Femur (tissue), 1 donor: ENCODE results near the gene ADAMTS15.

Source experiments
- DNase-seq: peaks from one replicate; pipeline ENCODE4 v3.0.0-alpha.2; 2017

The ADAMTS15 gene

GRCh38 chr11:130418210-130418609 is 30.2 kb upstream of the ADAMTS15 start:
- no peak for DNase-seq

GRCh38 chr11:130418756-130419155 is 29.7 kb upstream of the ADAMTS15 start:
- DNase-seq, result no peak

- DNase-seq, result no peak
Observed at GRCh38 chr11:130420478-130421198, 27.8 kb upstream of the ADAMTS15 start.

GRCh38 chr11:130421199-130421585 is 27.3 kb upstream of the ADAMTS15 start:
- no peak for DNase-seq

GRCh38 chr11:130421697-130422096 is 26.7 kb upstream of the ADAMTS15 start:
- DNase-seq, result no peak

- no peak for DNase-seq
Observed at GRCh38 chr11:130422251-130422995, 26.0 kb upstream of the ADAMTS15 start.

- DNase-seq, result no peak
Observed at GRCh38 chr11:130423541-130424142, 24.8 kb upstream of the ADAMTS15 start.

- DNase-seq, result no peak
Observed at GRCh38 chr11:130424613-130425140, 23.8 kb upstream of the ADAMTS15 start.

GRCh38 chr11:130425156-130425555 is 23.3 kb upstream of the ADAMTS15 start:
- no peak for DNase-seq

- no peak for DNase-seq
Observed at GRCh38 chr11:130426223-130426836, 22.1 kb upstream of the ADAMTS15 start.

- DNase-seq, result peak; percentile 42
Observed at GRCh38 chr11:130426837-130427341, 21.6 kb upstream of the ADAMTS15 start.

- peak; percentile 44 for DNase-seq
Observed at GRCh38 chr11:130427581-130428315, 20.7 kb upstream of the ADAMTS15 start.

- DNase-seq, result no peak
Observed at GRCh38 chr11:130428316-130429119, 19.9 kb upstream of the ADAMTS15 start, which contains the start of gene ADAMTS8. Gene ADAMTS8, minus strand, starts transcription at chr11:130428609. Its CDS starts 323 bp downstream, at chr11:130428286.

- DNase-seq, result no peak
Observed at GRCh38 chr11:130429120-130429681, 19.2 kb upstream of the ADAMTS15 start.

- no peak for DNase-seq
Observed at GRCh38 chr11:130429983-130430382, 18.5 kb upstream of the ADAMTS15 start.

GRCh38 chr11:130431331-130431773 is 17.1 kb upstream of the ADAMTS15 start:
- peak; percentile 79 for DNase-seq

GRCh38 chr11:130431801-130432200 is 16.6 kb upstream of the ADAMTS15 start:
- no peak for DNase-seq

GRCh38 chr11:130433357-130433756 is 15.1 kb upstream of the ADAMTS15 start:
- DNase-seq, result no peak

- DNase-seq, result peak; percentile 85
Observed at GRCh38 chr11:130434521-130435223, 13.8 kb upstream of the ADAMTS15 start.

- no peak for DNase-seq
Observed at GRCh38 chr11:130435671-130436070, 12.8 kb upstream of the ADAMTS15 start.
